ENCODE results near the gene RTN4IP1. TPM values are rescaled to one million over a fixed set of nuclear protein-coding genes. Genes with fewer than 3 reads are reported as not detected.

RTN4IP1 gene
- total and polyA plus RNA-seq, 8 donors, result 5.4 to 44.2 (median 9.2) TPM; not detected in 1

DNA sequence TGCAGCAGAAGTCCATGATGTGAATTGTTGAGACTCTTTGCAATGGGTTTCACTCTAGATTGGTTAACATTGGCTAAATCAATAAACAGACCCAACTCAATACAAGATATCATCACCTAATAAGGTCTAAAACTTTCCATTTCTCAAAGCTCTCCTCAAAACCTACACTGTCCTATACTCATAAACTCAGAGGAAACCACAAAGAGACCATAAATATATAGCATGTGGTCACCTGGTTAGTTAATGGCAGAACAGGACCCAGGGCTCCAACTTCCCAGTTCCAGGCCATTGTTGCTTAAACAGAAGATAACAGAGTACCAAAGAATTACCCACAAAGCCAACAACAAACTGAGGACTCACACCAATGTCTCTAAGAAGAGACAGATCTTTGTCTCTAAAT, 12.0 kb downstream of the RTN4IP1 start:
- Histone ChIP-seq H3K4me1 (no peaks in the 10 kb centered on the region), H3K36me3 (peaks cover 0 to 13% (median 8%) of the 10 kb centered on the region in 4 donors), H3K9me3 (no peaks in the 10 kb centered on the region), H3K4me3 (no peak overlapping the region), H3K27ac (no peak overlapping the region), H3K27me3 (no peaks in the 10 kb centered on the region)
- TF ChIP-seq POLR2A (IDR thresholded peaks at IDR 0.05), result no peak
- no peak for TF ChIP-seq EP300 (IDR thresholded peaks at IDR 0.05)
- TF ChIP-seq POLR2AphosphoS5 (IDR thresholded peaks at IDR 0.05), result no peak
- TF ChIP-seq, protein P1, sequence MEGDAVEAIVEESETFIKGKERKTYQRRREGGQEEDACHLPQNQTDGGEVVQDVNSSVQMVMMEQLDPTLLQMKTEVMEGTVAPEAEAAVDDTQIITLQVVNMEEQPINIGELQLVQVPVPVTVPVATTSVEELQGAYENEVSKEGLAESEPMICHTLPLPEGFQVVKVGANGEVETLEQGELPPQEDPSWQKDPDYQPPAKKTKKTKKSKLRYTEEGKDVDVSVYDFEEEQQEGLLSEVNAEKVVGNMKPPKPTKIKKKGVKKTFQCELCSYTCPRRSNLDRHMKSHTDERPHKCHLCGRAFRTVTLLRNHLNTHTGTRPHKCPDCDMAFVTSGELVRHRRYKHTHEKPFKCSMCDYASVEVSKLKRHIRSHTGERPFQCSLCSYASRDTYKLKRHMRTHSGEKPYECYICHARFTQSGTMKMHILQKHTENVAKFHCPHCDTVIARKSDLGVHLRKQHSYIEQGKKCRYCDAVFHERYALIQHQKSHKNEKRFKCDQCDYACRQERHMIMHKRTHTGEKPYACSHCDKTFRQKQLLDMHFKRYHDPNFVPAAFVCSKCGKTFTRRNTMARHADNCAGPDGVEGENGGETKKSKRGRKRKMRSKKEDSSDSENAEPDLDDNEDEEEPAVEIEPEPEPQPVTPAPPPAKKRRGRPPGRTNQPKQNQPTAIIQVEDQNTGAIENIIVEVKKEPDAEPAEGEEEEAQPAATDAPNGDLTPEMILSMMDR (IDR thresholded peaks at IDR 0.05), result no peak
- intact Hi-C loops (cut with DNase I; ENCODE audit: low total_unique reads), result no loop called here
- DNase-seq, result no peak

GRCh38 chr6:106614592-106615257, 14.6 kb downstream of the RTN4IP1 start:
- Histone ChIP-seq H3K4me1 (no peaks in the 10 kb centered on the region), H3K27ac (no peak overlapping the region), H3K36me3 (peaks cover 0 to 14% (median 6%) of the 10 kb centered on the region in 4 donors), H3K4me3 (no peak overlapping the region), H3K27me3 (no peaks in the 10 kb centered on the region), H3K9me3 (no peaks in the 10 kb centered on the region)
- TF ChIP-seq POLR2AphosphoS5 (IDR thresholded peaks at IDR 0.05) (no peak), EP300 (IDR thresholded peaks at IDR 0.05) (no peak), POLR2A (IDR thresholded peaks at IDR 0.05) (no peak)
- TF ChIP-seq, protein P1 (IDR thresholded peaks at IDR 0.05), result no peak
- DNase-seq, result no peak
- intact Hi-C loops (cut with DNase I; ENCODE audit: low total_unique reads), result no loop called here
- WGBS, 5 donors, result 79 to 83% (median 81%) methylated on average over 3 of the region's 3 CpGs

GRCh38 chr6:106614166-106614565, 15.1 kb downstream of the RTN4IP1 start:
- WGBS, 5 donors, result 57 to 77% (median 74%) methylated on average over 1 of the region's 1 CpG
- DNase-seq, result no peak
- Histone ChIP-seq H3K36me3 (peaks cover 0 to 16% (median 6%) of the 10 kb centered on the region in 4 donors), H3K9me3 (no peaks in the 10 kb centered on the region), H3K4me3 (no peak overlapping the region), H3K27ac (no peak overlapping the region), H3K4me1 (no peaks in the 10 kb centered on the region), H3K27me3 (no peaks in the 10 kb centered on the region)
- intact Hi-C loops (cut with DNase I; ENCODE audit: low total_unique reads), result no loop called here
- TF ChIP-seq POLR2AphosphoS5 (IDR thresholded peaks at IDR 0.05) (no peak), EP300 (IDR thresholded peaks at IDR 0.05) (no peak), POLR2A (IDR thresholded peaks at IDR 0.05) (no peak)
- TF ChIP-seq, protein P1 (IDR thresholded peaks at IDR 0.05), result no peak

DNA sequence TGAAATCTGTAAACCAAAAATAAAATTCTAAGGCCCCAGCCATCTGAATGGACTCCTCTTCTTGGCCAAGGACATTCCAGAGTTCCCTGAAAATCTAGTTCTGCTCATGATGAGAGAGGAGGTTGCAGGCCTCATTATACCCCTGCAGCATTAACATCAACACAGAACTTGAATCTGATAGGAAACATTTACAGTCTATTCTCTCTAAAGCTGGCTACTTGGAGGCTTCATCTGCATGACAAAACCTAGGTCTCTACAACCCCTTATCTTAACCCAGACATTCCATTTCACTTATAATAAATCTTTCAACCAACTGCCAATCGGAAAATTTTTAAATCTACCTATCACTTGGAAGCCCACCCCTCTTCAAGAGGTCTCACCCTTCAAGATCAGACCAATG, 15.7 kb downstream of the RTN4IP1 start:
- H3K27me3 ChIP-seq, result no peaks in the 10 kb centered on the region
- 88 to 100% (median 91%) methylated on average over 1 of the region's 1 CpG for WGBS, 5 donors
- H3K27ac ChIP-seq, result no peak overlapping the region
- DNase-seq, result no peak
- no peaks in the 10 kb centered on the region for H3K9me3 ChIP-seq
- no peak overlapping the region for H3K4me3 ChIP-seq
- intact Hi-C loops (cut with DNase I; ENCODE audit: low total_unique reads), result no loop called here
- H3K36me3 ChIP-seq, result peaks cover 0 to 16% (median 4%) of the 10 kb centered on the region in 4 donors
- H3K4me1 ChIP-seq, result no peaks in the 10 kb centered on the region
- no peak for TF ChIP-seq POLR2AphosphoS5 (IDR thresholded peaks at IDR 0.05)
- TF ChIP-seq, protein P1 (IDR thresholded peaks at IDR 0.05), result no peak
- no peak for TF ChIP-seq POLR2A (IDR thresholded peaks at IDR 0.05)
- TF ChIP-seq EP300 (IDR thresholded peaks at IDR 0.05), result no peak
